Measurements from ENCODE around the gene GATD1. TPM values are rescaled to one million over a fixed set of nuclear protein-coding genes. Genes with fewer than 3 reads are reported as not detected.

Gene GATD1, protein sequence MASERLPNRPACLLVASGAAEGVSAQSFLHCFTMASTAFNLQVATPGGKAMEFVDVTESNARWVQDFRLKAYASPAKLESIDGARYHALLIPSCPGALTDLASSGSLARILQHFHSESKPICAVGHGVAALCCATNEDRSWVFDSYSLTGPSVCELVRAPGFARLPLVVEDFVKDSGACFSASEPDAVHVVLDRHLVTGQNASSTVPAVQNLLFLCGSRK
- total RNA-seq: 10 to 100 TPM; 22.8 to 70.1 (median 38.0) TPM

- 0% methylated on average over 1 of the region's 110 CpGs; no CpG with 5 or more reads in 9 of the 10 experiments for WGBS, 10 experiments
- ATAC-seq (replicated peaks in 6 of 8): peak; percentile 63 to 86 (median 82)
- Histone ChIP-seq H3K4me1 (replicated peaks in 1 of 2) (peaks cover 16 to 17% of the 10 kb centered on the region in 2 donors), H3K4me3 (peak within 1 kb of the TSS; percentile 80 to 98 (median 97)), H3K27ac (peak within 1 kb of the TSS; percentile 89)
- in situ Hi-C loops (cut with MboI; ENCODE audit: low pct_unique_long_range_greater_than_20kb in 2 of 9, low sequenced_read_pairs in 9 of 9, unreplicated experiment in 9 of 9): no loop called here
Observed at GRCh38 chr11:777288-778255, at the start of gene GATD1. GATD1 (minus strand) TSS chr11:777487; CDS start chr11:777462, 25 bp downstream.

- in situ Hi-C loops (cut with MboI; ENCODE audit: low pct_unique_long_range_greater_than_20kb in 2 of 9, low sequenced_read_pairs in 9 of 9, unreplicated experiment in 9 of 9): no loop called here
- Histone ChIP-seq H3K4me3 (peak overlapping the region; percentile 12 to 38 (median 32)), H3K27ac (peak overlapping the region; percentile 71 to 76), H3K4me1 (replicated peaks in 1 of 2) (peaks cover 52% of the 10 kb centered on the region in 2 donors)
- 7 to 11% methylated on average over 3 to 6 of the region's 22 CpGs; no CpG with 5 or more reads in 8 of the 10 experiments for WGBS, 10 experiments
- ATAC-seq (replicated peaks in 6 of 8): peak in 2 of 8 experiments; percentile 0 to 4
Observed at GRCh38 chr11:826836-827145, 49.5 kb upstream of the GATD1 start.

- in situ Hi-C loops (cut with MboI; ENCODE audit: low pct_unique_long_range_greater_than_20kb in 2 of 9, low sequenced_read_pairs in 9 of 9, unreplicated experiment in 9 of 9): no loop called here
- Histone ChIP-seq H3K4me3 (no peak overlapping the region), H3K4me1 (replicated peaks in 1 of 2) (peaks cover 46% of the 10 kb centered on the region in 2 donors), H3K27ac (no peak overlapping the region)
- ATAC-seq (replicated peaks in 6 of 8): no peak
- 20 to 100% (median 74%) methylated on average over 1 to 6 of the region's 9 CpGs; no CpG with 5 or more reads in 4 of the 10 experiments for WGBS, 10 experiments
Observed at GRCh38 chr11:826227-826621, 48.9 kb upstream of the GATD1 start.

GRCh38 chr11:825366-826226 is 48.3 kb upstream of the GATD1 start:
- ATAC-seq (replicated peaks in 6 of 8): no peak
- in situ Hi-C loops (cut with MboI; ENCODE audit: low pct_unique_long_range_greater_than_20kb in 2 of 9, low sequenced_read_pairs in 9 of 9, unreplicated experiment in 9 of 9): no loop called here
- 80 to 100% (median 86%) methylated on average over 1 to 3 of the region's 12 CpGs; no CpG with 5 or more reads in 6 of the 10 experiments for WGBS, 10 experiments
- Histone ChIP-seq H3K4me1 (replicated peaks in 1 of 2) (peaks cover 46% of the 10 kb centered on the region in 2 donors), H3K4me3 (no peak overlapping the region), H3K27ac (no peak overlapping the region)

DNA sequence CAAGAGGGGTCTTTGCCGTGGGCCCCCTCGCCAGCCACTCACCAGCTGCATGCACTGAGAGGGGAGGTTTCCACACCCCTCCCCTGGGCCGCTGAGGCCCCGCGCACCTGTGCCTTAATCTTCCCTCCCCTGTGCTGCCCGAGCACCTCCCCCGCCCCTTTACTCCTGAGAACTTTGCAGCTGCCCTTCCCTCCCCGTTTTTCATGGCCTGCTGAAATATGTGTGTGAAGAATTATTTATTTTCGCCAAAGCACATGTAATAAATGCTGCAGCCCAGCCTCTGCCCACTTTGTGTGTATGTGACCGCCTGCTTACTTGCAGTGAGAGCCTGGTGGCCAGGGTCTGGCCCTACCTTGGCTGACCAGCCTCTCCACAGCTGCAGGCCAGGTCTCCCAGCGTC is 47.7 kb upstream of the GATD1 start:
- Histone ChIP-seq H3K4me1 (replicated peaks in 1 of 2) (peaks cover 45 to 47% of the 10 kb centered on the region in 2 donors), H3K4me3 (no peak overlapping the region), H3K27ac (no peak overlapping the region)
- 50 to 100% (median 80%) methylated on average over 1 to 3 of the region's 11 CpGs; no CpG with 5 or more reads in 5 of the 10 experiments for WGBS, 10 experiments
- in situ Hi-C loops (cut with MboI; ENCODE audit: low pct_unique_long_range_greater_than_20kb in 2 of 9, low sequenced_read_pairs in 9 of 9, unreplicated experiment in 9 of 9): no loop called here
- ATAC-seq (replicated peaks in 6 of 8): no peak

DNA sequence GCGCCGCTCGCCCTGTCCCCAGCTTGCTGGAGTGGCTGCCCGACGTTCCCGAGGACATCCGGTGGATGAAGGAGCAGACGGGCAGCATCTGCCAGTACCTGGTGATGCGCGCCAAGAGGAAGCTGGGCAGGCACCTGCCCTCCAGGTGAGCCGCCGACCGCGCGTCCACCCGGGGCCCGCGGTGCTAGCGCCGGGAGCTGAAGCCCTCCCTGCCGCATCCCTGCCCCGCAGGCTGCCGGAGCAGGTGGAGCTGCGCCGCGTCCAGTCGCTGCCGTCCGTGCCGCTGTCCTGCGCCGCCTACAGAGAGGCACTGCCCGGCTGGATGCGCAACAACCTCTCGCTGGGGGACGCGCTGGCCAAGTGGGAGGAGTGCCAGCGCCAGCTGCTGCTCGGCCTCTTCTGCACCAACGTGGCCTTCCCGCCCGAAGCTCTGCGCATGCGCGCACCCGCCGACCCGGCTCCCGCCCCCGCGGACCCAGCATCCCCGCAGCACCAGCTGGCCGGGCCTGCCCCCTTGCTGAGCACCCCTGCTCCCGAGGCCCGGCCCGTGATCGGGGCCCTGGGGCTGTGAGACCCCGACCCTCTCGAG is 47.1 kb upstream of the GATD1 start:
- 90% methylated on average over 2 to 7 of the region's 59 CpGs; no CpG with 5 or more reads in 8 of the 10 experiments for WGBS, 10 experiments
- in situ Hi-C loops (cut with MboI; ENCODE audit: low pct_unique_long_range_greater_than_20kb in 2 of 9, low sequenced_read_pairs in 9 of 9, unreplicated experiment in 9 of 9): no loop called here
- Histone ChIP-seq H3K4me1 (replicated peaks in 1 of 2) (peaks cover 40 to 41% of the 10 kb centered on the region in 2 donors), H3K4me3 (no peak overlapping the region), H3K27ac (no peak overlapping the region)
- no peak for ATAC-seq (replicated peaks in 6 of 8)

- H3K27ac ChIP-seq: no peak overlapping the region
- no peak overlapping the region for H3K4me3 ChIP-seq
- H3K4me1 ChIP-seq (replicated peaks in 1 of 2): peaks cover 37 to 39% of the 10 kb centered on the region in 2 donors
- WGBS, 10 experiments: no CpG with 5 or more reads among the region's 53 CpGs
- in situ Hi-C loops (cut with MboI; ENCODE audit: low pct_unique_long_range_greater_than_20kb in 2 of 9, low sequenced_read_pairs in 9 of 9, unreplicated experiment in 9 of 9): no loop called here
- no peak for ATAC-seq (replicated peaks in 6 of 8)
Observed at GRCh38 chr11:823441-824291, 46.4 kb upstream of the GATD1 start.

- H3K4me1 ChIP-seq (replicated peaks in 1 of 2): peaks cover 20 to 23% of the 10 kb centered on the region in 2 donors
- in situ Hi-C loops (cut with MboI; ENCODE audit: low pct_unique_long_range_greater_than_20kb in 2 of 9, low sequenced_read_pairs in 9 of 9, unreplicated experiment in 9 of 9): no loop called here
- 83 to 100% (median 92%) methylated on average over 1 to 7 of the region's 22 CpGs; no CpG with 5 or more reads in 6 of the 10 experiments for WGBS, 10 experiments
- no peak overlapping the region for H3K4me3 ChIP-seq
- H3K27ac ChIP-seq: no peak overlapping the region
- ATAC-seq (replicated peaks in 6 of 8): no peak
Observed at GRCh38 chr11:821512-822371, 44.5 kb upstream of the GATD1 start.

- WGBS, 10 experiments: 28 to 100% (median 90%) methylated on average over 1 to 4 of the region's 11 CpGs; no CpG with 5 or more reads in 5 of the 10 experiments
- in situ Hi-C loops (cut with MboI; ENCODE audit: low pct_unique_long_range_greater_than_20kb in 2 of 9, low sequenced_read_pairs in 9 of 9, unreplicated experiment in 9 of 9): no loop called here
- peak overlapping the region; percentile 48 to 91 (median 88) for H3K4me3 ChIP-seq
- H3K4me1 ChIP-seq (replicated peaks in 1 of 2): peaks cover 17 to 18% of the 10 kb centered on the region in 2 donors
- no peak overlapping the region for H3K27ac ChIP-seq
- peak in 1 of 8 experiments; percentile 1 for ATAC-seq (replicated peaks in 6 of 8)
Observed at GRCh38 chr11:820655-821511, 43.6 kb upstream of the GATD1 start.

- WGBS, 10 experiments: 0 to 10% (median 1%) methylated on average over 2 to 14 of the region's 47 CpGs; no CpG with 5 or more reads in 4 of the 10 experiments
- in situ Hi-C loops (cut with MboI; ENCODE audit: low pct_unique_long_range_greater_than_20kb in 2 of 9, low sequenced_read_pairs in 9 of 9, unreplicated experiment in 9 of 9): no loop called here
- peak; percentile 31 to 56 (median 46) for ATAC-seq (replicated peaks in 6 of 8)
- Histone ChIP-seq H3K27ac (peak overlapping the region; percentile 76 to 82), H3K4me1 (replicated peaks in 1 of 2) (peaks cover 17 to 18% of the 10 kb centered on the region in 2 donors), H3K4me3 (peak overlapping the region; percentile 48 to 91 (median 88))
Observed at GRCh38 chr11:819943-820649, 42.8 kb upstream of the GATD1 start.
